Choroid plexus epithelial cell (primary cell): ENCODE data around the gene AATF.
A peak's percentile ranks its signal among the peaks of the same experiment; 100 is the strongest.

Experiments used
- DNase-seq: peaks from one replicate; pipeline ENCODE4 v3.0.0-alpha.2; 2010; ENCODE audit warnings: low read depth
- H3K4me3 ChIP-seq: 2 replicates; pipeline ENCODE4 v1.5.1; 2011; ENCODE audit warnings: low read depth, mild to moderate bottlenecking, control low read depth, low read length, moderate library complexity
- TF ChIP-seq, protein P1 (sequence below): conservative IDR thresholded peaks from 2 replicates; pipeline ENCODE4 v1.5.1; 2011; ENCODE audit warnings: low read depth, mild to moderate bottlenecking, control low read depth, inconsistent platforms, low read length, moderate library complexity

Gene AATF

DNA sequence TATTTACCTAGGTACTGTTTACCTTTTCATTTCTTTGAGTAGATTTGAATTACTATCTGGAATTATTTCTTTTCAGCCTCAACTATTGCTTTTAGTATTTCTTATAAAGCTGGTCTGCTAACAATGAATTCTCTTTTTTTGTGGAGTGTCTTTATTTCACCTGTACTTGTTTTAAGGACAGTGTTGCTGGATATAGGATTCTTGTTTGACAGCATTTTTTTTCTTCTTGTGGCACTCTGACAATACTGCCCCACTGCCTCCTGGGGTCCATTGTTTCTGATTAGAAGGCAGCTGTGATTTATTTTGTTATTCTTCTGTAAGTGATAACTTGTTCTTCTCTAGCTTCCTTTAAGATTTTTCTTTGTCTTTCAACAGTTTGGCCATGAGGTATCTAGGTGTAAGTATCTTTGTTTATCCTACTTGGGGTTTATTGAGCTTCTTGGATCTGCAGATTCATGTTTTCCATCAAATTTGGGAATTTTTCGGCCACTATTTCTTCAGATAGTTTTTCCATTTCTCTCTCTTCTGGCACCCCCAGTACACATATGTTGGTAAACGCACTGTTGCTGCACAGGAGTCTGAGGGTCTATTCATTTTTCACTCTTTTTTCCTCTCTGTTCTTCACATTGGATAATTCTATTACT is 130.4 kb downstream of the AATF start:
- DNase-seq: no peak
- TF ChIP-seq, protein P1, sequence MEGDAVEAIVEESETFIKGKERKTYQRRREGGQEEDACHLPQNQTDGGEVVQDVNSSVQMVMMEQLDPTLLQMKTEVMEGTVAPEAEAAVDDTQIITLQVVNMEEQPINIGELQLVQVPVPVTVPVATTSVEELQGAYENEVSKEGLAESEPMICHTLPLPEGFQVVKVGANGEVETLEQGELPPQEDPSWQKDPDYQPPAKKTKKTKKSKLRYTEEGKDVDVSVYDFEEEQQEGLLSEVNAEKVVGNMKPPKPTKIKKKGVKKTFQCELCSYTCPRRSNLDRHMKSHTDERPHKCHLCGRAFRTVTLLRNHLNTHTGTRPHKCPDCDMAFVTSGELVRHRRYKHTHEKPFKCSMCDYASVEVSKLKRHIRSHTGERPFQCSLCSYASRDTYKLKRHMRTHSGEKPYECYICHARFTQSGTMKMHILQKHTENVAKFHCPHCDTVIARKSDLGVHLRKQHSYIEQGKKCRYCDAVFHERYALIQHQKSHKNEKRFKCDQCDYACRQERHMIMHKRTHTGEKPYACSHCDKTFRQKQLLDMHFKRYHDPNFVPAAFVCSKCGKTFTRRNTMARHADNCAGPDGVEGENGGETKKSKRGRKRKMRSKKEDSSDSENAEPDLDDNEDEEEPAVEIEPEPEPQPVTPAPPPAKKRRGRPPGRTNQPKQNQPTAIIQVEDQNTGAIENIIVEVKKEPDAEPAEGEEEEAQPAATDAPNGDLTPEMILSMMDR: no peak

DNA sequence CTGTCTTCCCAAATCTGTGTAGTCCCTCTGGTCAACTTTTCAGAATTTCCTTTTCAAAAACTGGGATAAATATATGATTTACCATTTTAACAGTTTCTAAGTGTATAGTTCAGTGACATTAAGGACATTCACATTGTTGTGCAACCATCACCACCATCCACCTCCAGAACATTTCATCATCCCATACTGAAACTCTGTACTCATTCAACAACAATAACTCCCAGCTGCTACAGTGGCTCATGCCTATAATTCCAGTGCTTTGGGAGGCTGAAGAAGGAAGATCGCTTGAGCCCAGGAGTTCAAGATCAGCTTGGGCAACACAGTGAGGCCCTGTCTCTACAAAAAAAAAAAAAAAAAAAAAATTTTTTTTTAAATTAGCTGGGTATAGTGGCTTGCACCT is 131.0 kb downstream of the AATF start:
- no peak overlapping the region for H3K4me3 ChIP-seq
- peak; percentile 76 for DNase-seq
- TF ChIP-seq, protein P1: no peak

More for the DNA sequence above, 130.4 kb downstream of the AATF start:
- H3K4me3 ChIP-seq: no peak overlapping the region

DNA sequence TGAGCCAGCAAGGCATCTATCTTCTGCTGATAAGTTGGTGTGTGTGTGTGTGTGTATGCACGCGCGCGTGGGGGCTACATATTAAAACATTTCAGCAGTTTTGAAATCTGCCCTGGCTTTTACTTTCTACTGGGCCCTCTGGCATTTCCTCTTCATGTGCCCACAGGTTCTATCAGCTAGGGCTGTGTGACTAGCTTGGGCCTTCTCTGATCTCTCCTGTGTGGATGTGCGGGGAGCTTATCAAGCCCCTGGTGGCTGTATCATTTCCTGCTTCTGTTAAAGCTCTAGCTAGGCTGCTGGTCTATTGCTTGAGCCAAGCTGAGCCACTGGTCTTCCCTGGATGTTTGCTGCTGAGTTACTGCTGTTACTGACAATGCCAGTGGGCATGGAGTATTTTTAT is 132.5 kb downstream of the AATF start:
- TF ChIP-seq, protein P1: peak; percentile 25
- no peak overlapping the region for H3K4me3 ChIP-seq
- peak; percentile 26 for DNase-seq

DNA sequence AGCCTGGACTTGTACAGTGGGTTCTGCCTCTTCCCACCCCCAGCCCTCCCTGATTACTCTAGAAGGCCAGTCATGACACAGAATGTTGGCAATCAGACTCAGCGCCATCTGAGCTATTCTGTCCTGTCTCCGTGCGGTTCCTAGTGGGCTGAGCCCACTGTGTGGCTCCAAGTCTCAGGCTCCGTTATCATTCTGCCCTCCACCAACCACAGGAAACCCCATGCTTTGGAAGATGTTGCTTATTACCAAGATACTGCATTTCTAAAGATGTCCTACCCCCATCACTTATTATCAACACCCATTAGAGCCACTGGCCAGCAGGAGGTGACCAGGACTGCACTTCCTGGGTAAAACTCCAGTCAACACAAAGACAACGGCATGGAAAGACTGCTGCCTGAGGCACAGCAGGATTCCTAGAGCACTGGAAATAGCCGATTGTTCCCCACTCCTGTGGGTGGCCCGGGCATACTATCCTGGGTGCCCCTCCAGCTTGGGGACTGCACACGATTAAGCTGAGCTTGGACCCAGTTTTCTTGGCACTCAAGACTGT is 133.6 kb downstream of the AATF start:
- no peak overlapping the region for H3K4me3 ChIP-seq
- TF ChIP-seq, protein P1: peak; percentile 26
- DNase-seq: peak; percentile 14

DNA sequence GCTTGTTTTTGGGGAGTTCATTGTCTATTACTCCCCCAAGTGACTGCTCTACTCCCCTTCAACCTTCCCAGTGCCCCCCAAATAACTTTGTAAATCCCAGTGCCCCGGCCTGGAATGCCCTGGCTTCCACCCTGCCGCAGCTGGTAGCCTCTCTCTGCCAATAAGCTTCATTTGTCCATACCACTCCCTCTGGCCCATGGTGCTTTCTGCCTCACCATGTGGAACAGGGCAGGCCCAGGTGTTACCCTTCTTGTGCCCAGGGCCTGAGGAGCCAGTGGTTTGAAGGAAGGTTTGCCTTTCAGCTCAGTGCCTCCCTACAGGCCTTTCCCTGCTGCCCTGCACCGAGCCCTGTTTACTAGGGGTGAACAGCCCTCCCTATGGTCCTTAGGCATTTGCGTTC is 134.2 kb downstream of the AATF start:
- DNase-seq: no peak
- no peak overlapping the region for H3K4me3 ChIP-seq
- TF ChIP-seq, protein P1: no peak

DNA sequence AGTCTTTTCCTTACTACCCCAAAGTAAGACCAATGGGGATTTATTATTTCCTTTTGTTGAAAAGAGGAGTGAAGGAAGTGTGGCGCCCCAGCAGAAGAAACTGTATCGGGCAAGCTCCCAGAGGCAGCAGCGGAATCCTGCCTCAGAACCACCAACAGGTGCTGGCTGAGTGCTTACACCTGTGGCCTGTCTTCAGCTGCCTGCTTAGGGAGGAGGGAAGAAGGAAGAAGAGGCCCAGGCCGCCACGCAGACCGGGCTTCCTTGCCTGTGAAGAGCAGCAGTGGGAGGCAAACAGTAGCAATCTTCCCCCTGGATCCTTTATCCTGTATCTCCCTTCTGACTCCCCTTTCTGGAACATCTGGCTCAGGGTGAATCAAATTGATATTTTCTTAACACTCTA is 134.7 kb downstream of the AATF start:
- no peak for DNase-seq
- H3K4me3 ChIP-seq: no peak overlapping the region
- TF ChIP-seq, protein P1: no peak

DNA sequence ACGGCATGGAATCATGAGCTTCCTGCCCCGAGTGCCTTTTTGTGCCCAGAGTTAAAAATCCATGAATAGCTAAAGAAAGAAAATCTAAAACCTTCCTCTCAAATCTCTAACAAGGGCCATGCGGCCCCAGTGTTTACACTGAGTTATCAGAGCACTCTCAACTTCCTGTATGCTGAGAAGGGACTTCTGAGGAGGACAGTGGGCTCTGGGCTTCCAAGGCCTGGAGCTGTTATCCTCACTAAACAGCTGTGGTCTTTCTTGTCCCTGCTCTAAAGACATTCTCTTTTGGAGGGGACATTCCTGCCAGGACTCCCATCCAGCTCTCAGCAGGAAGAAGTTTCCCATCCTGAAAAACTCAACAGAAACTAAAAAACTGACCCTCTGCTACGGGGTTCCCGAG is 135.6 kb downstream of the AATF start:
- DNase-seq: no peak
- TF ChIP-seq, protein P1: no peak
- no peak overlapping the region for H3K4me3 ChIP-seq
